Neuronal stem cell (in vitro differentiated cells): ENCODE data around the gene RAI14.

ENCODE experiments used
- DNase-seq: peaks from one replicate; pipeline ENCODE4 v3.0.0-alpha.2; 2013; ENCODE audit warnings: low spot score
- H2AFZ ChIP-seq: one replicate; pipeline ENCODE4 v1.6.1; 2013; ENCODE audit warnings: mild to moderate bottlenecking, low read length, inconsistent platforms
- H2AK5ac ChIP-seq: 2 replicates; pipeline ENCODE4 v1.6.1; 2013; ENCODE audit warnings: low read depth, mild to moderate bottlenecking, inconsistent platforms, low read length, moderate library complexity, mixed read lengths
- H2BK120ac ChIP-seq: 2 replicates; pipeline ENCODE4 v1.6.1; 2013; ENCODE audit warnings: low read depth, mild to moderate bottlenecking, inconsistent platforms, low read length, moderate library complexity, mixed read lengths
- H2BK12ac ChIP-seq: one replicate; pipeline ENCODE4 v1.6.1; 2013; ENCODE audit warnings: low read length, inconsistent platforms
- H2BK15ac ChIP-seq: 2 replicates; pipeline ENCODE4 v1.6.1; 2013; ENCODE audit warnings: mild to moderate bottlenecking, low read length, inconsistent platforms, mixed read lengths
- H2BK5ac ChIP-seq: one replicate; pipeline ENCODE4 v1.6.1; 2013; ENCODE audit warnings: inconsistent platforms, mild to moderate bottlenecking, low read length, moderate library complexity
- H3K14ac ChIP-seq: one replicate; pipeline ENCODE4 v1.6.1; 2013; ENCODE audit warnings: low read length, inconsistent platforms
- H3K18ac ChIP-seq: 2 replicates; pipeline ENCODE4 v1.6.1; 2013; ENCODE audit warnings: low read length, inconsistent platforms
- H3K23ac ChIP-seq: 2 replicates; pipeline ENCODE4 v1.6.1; 2013; ENCODE audit warnings: low read depth, mild to moderate bottlenecking, mixed read lengths, low read length, inconsistent platforms; ENCODE audit not compliant: poor library complexity
- H3K27ac ChIP-seq: replicated peaks from 3 replicates; pipeline ENCODE4 v1.5.1; 2013; ENCODE audit warnings: low read length, inconsistent platforms
- H3K27me3 ChIP-seq, 3 experiments: 2 replicates each; pipeline ENCODE4 v1.6.1; 2013; ENCODE audit warnings: low read length in 3 of 3, mild to moderate bottlenecking in 2 of 3, inconsistent platforms in 1 of 3, low read depth in 1 of 3, mixed read lengths in 1 of 3, moderate library complexity in 1 of 3; ENCODE audit not compliant: control insufficient read depth in 3 of 3, insufficient read depth in 3 of 3
- H3K36me3 ChIP-seq, 2 donors: replicated peaks in 1 of 2; 2 replicates each; pipeline ENCODE4 v1.6.1; 2013; ENCODE audit warnings: low read length in 2 of 2; ENCODE audit not compliant: control insufficient read depth in 2 of 2, insufficient read depth in 2 of 2
- H3K4ac ChIP-seq: 2 replicates; pipeline ENCODE4 v1.6.1; 2013; ENCODE audit warnings: inconsistent platforms, mild to moderate bottlenecking, low read length, moderate library complexity
- H3K4me1 ChIP-seq, 2 donors: 1 replicate in 1 of 2; 2 replicates in 1 of 2; pipeline ENCODE4 v1.6.1; 2013; ENCODE audit warnings: low read length in 2 of 2, low read depth in 1 of 2; ENCODE audit not compliant: control insufficient read depth in 2 of 2, insufficient read depth in 1 of 2
- H3K4me2 ChIP-seq: one replicate; pipeline ENCODE4 v1.6.1; 2013; ENCODE audit warnings: mild to moderate bottlenecking, low read length, inconsistent platforms; ENCODE audit not compliant: insufficient read depth, poor library complexity, severe bottlenecking
- H3K4me3 ChIP-seq, 2 donors: 2 replicates each; pipeline ENCODE4 v1.5.1; 2013; ENCODE audit warnings: low read length in 2 of 2, mild to moderate bottlenecking in 2 of 2, inconsistent platforms in 1 of 2, moderate library complexity in 1 of 2
- H3K79me1 ChIP-seq: one replicate; pipeline ENCODE4 v1.6.1; 2013; ENCODE audit warnings: low read depth, mild to moderate bottlenecking, inconsistent platforms, low read length, moderate library complexity
- H3K9ac ChIP-seq: one replicate; pipeline ENCODE4 v1.6.1; 2013; ENCODE audit warnings: mild to moderate bottlenecking, low read depth, low read length, inconsistent platforms; ENCODE audit not compliant: poor library complexity
- H3K9me3 ChIP-seq, 2 donors: replicated peaks in 1 of 2; 2 replicates each; pipeline versions ENCODE3 to v1.6.1; 2013; ENCODE audit warnings: low read length in 2 of 2, mild to moderate bottlenecking in 2 of 2, inconsistent platforms in 1 of 2, low read depth in 1 of 2, mixed read lengths in 1 of 2, moderate library complexity in 1 of 2; ENCODE audit not compliant: control insufficient read depth in 2 of 2, insufficient read depth in 1 of 2
- H4K8ac ChIP-seq: one replicate; pipeline ENCODE4 v1.6.1; 2013; ENCODE audit warnings: low read depth, mild to moderate bottlenecking, inconsistent platforms, low read length, moderate library complexity
- H4K91ac ChIP-seq: one replicate; pipeline ENCODE4 v1.6.1; 2013; ENCODE audit warnings: low read length, low read depth, mild to moderate bottlenecking, inconsistent platforms; ENCODE audit not compliant: poor library complexity
- WGBS, 2 donors: extraction: QIAGEN DNeasy Blood & Tissue Kit; methylation state at CpG; one replicate each; pipeline ENCODE4 v1.1.7; 2013; ENCODE audit warnings: missing lambda C conversion rate in 2 of 2, mixed read lengths in 1 of 2; ENCODE audit not compliant: insufficient read length in 2 of 2, insufficient replicate concordance in 1 of 2; ENCODE audit errors: extremely low coverage in 2 of 2; 5-methylcytosine and 5-hydroxymethylcytosine counted together

Gene RAI14

DNA sequence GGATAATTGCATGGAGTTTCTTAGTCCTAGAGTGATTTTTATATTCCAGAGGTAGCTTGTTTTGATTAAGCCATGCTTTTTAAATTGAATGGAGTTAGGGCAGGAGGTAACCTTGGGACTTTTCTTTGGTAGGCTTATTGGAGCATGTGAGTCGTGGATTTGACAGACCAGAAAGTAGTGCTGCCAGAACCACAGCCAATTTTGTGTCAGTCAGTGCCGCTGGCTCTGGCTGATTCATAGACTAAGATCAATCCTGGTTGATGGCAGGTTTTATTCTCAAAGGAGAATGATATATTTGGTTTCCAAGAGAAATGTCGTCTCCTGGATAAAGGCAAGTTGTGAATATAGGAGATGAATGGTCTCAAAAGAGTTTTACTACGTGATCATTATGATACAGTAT, 20.3 kb downstream of the RAI14 start:
- no peaks in the 10 kb centered on the region for H3K79me1 ChIP-seq
- H3K4me3 ChIP-seq = no peak overlapping the region
- no peak overlapping the region for H2AFZ ChIP-seq
- peaks cover 0 to 23% of the 10 kb centered on the region in 2 donors for H3K36me3 ChIP-seq
- no peak for DNase-seq
- H2BK12ac ChIP-seq = no peak overlapping the region
- H2BK15ac ChIP-seq = no peak overlapping the region
- no peak overlapping the region for H2AK5ac ChIP-seq
- H4K8ac ChIP-seq = no peak overlapping the region
- peaks cover 0 to 11% of the 10 kb centered on the region in 2 donors for H3K4me1 ChIP-seq
- H3K4me2 ChIP-seq = no peak overlapping the region
- H3K23ac ChIP-seq = no peak overlapping the region
- H3K9ac ChIP-seq = no peak overlapping the region
- H2BK5ac ChIP-seq = no peak overlapping the region
- H3K4ac ChIP-seq = no peak overlapping the region
- H3K14ac ChIP-seq = no peak overlapping the region
- no CpG with 5 or more reads among the region's 4 CpGs for WGBS, 2 donors
- H2BK120ac ChIP-seq = no peak overlapping the region
- H3K27ac ChIP-seq = no peak overlapping the region
- no peak overlapping the region for H4K91ac ChIP-seq
- H3K9me3 ChIP-seq = no peaks in the 10 kb centered on the region
- no peak overlapping the region for H3K18ac ChIP-seq
- H3K27me3 ChIP-seq = no peaks in the 10 kb centered on the region

DNA sequence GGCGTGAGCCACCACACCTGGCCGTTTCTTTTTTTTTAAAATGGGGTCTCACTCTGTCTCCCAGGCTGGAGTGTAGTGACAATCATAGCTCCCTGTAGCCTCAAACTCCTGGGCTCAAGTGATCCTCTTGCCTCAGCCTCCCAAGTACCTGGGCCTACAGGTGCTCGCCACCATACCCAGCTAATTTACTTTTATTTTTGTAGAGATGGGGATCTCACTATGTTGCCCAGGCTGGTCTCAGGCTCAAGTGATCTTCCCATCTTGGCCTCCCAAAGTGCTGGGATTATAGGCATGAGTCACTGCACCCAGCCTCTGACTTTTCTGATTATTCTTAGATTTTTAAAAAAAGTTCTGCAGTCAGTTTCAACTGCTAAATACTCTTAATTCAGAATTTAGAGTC, 21.3 kb downstream of the RAI14 start:
- Histone ChIP-seq H3K18ac (no peak overlapping the region), H3K27me3 (no peaks in the 10 kb centered on the region), H2BK12ac (no peak overlapping the region), H4K91ac (no peak overlapping the region), H3K4me3 (no peak overlapping the region), H3K23ac (no peak overlapping the region), H3K9me3 (no peaks in the 10 kb centered on the region), H3K79me1 (no peaks in the 10 kb centered on the region), H2BK15ac (no peak overlapping the region), H3K4me2 (no peak overlapping the region), H3K36me3 (peaks cover 0 to 23% of the 10 kb centered on the region in 2 donors), H3K4ac (no peak overlapping the region), H2AK5ac (no peak overlapping the region), H3K27ac (no peak overlapping the region), H4K8ac (no peak overlapping the region), H3K14ac (no peak overlapping the region), H3K9ac (no peak overlapping the region), H2BK120ac (no peak overlapping the region), H3K4me1 (peaks cover 0 to 11% of the 10 kb centered on the region in 2 donors), H2BK5ac (no peak overlapping the region), H2AFZ (no peak overlapping the region)
- WGBS, 2 donors = no CpG with 5 or more reads among the region's 3 CpGs
- no peak for DNase-seq

DNA sequence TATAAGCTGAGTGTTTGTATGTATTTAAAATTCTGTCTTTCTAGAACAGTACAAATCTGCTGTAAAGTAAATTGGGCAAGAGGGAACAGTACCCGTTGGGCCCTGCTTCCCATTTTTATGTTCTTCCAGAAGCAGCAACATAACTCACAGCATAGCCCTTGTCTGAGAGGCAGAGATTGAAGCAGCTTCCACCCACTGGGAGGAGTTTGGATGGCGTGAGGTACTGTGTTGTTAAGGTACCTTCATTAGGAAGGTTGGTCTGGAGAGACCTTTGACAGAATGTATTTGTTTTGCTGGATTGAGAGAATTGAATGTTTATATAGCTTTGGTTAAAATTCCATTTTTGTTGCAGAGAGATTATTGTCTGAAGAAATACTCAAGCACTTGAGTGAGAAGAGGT, 24.8 kb downstream of the RAI14 start:
- no peaks in the 10 kb centered on the region for H3K79me1 ChIP-seq
- no peak overlapping the region for H4K8ac ChIP-seq
- no peak overlapping the region for H3K18ac ChIP-seq
- no peaks in the 10 kb centered on the region for H3K9me3 ChIP-seq
- no peak overlapping the region for H3K4ac ChIP-seq
- no peak for DNase-seq
- H4K91ac ChIP-seq = no peak overlapping the region
- H3K36me3 ChIP-seq = peaks cover 0 to 11% of the 10 kb centered on the region in 2 donors
- no peak overlapping the region for H2BK120ac ChIP-seq
- H3K27me3 ChIP-seq = no peaks in the 10 kb centered on the region
- H3K9ac ChIP-seq = no peak overlapping the region
- no peak overlapping the region for H2AFZ ChIP-seq
- no peak overlapping the region for H2BK12ac ChIP-seq
- no peak overlapping the region for H3K4me2 ChIP-seq
- H3K23ac ChIP-seq = no peak overlapping the region
- H3K14ac ChIP-seq = no peak overlapping the region
- H3K4me1 ChIP-seq = peaks cover 15 to 17% of the 10 kb centered on the region in 2 donors
- H3K27ac ChIP-seq = no peak overlapping the region
- H3K4me3 ChIP-seq = no peak overlapping the region
- no CpG with 5 or more reads among the region's 2 CpGs for WGBS, 2 donors
- H2BK5ac ChIP-seq = no peak overlapping the region
- no peak overlapping the region for H2AK5ac ChIP-seq
- no peak overlapping the region for H2BK15ac ChIP-seq

- Histone ChIP-seq H2BK5ac (no peak overlapping the region), H3K4me3 (no peak overlapping the region), H3K9ac (no peak overlapping the region), H2BK15ac (no peak overlapping the region), H3K23ac (no peak overlapping the region), H3K9me3 (peaks cover 0 to 4% of the 10 kb centered on the region in 2 donors), H3K4me2 (no peak overlapping the region), H3K27ac (peak overlapping the region; percentile 56), H4K8ac (no peak overlapping the region), H2BK12ac (no peak overlapping the region), H2AFZ (no peak overlapping the region), H3K27me3 (no peaks in the 10 kb centered on the region), H3K18ac (no peak overlapping the region), H4K91ac (no peak overlapping the region), H3K36me3 (peaks cover 0 to 19% of the 10 kb centered on the region in 2 donors), H2BK120ac (no peak overlapping the region), H2AK5ac (no peak overlapping the region), H3K4me1 (peaks cover 21 to 29% of the 10 kb centered on the region in 2 donors), H3K4ac (no peak overlapping the region), H3K79me1 (no peaks in the 10 kb centered on the region), H3K14ac (no peak overlapping the region)
- WGBS, 2 donors = no CpG with 5 or more reads among the region's 8 CpGs
- DNase-seq = no peak
Measured at GRCh38 chr5:34682926-34683623, 26.9 kb downstream of the RAI14 start.
